ENCODE results near the gene TMEM119. TPM values are rescaled to one million over a fixed set of nuclear protein-coding genes. Genes with fewer than 3 reads are reported as not detected.
A peak's percentile ranks its signal among the peaks of the same experiment; 100 is the strongest.

TMEM119 gene
- polyA plus RNA-seq, 1 donor = 14.6 TPM

GRCh38 chr12:108599948-108600701 lies 2.2 kb upstream of the TMEM119 start:
- WGBS (ENCODE audit: insufficient coverage, low lambda C conversion rate) = 40% methylated on average over 1 of the region's 10 CpGs
- Histone ChIP-seq H3K27me3 (ENCODE audit: control insufficient read depth, insufficient read depth, low read length) (no peaks in the 10 kb centered on the region), H3K9me3 (ENCODE audit: control insufficient read depth, low read depth, low read length) (no peaks in the 10 kb centered on the region), H3K4me1 (ENCODE audit: control insufficient read depth, insufficient read depth, low read length) (no peaks in the 10 kb centered on the region), H3K27ac (ENCODE audit: low read length) (no peak overlapping the region), H3K4me3 (ENCODE audit: low read length) (no peak overlapping the region), H3K36me3 (ENCODE audit: control insufficient read depth, insufficient read depth, low read length) (no peaks in the 10 kb centered on the region)
- DNase-seq = no peak

DNA sequence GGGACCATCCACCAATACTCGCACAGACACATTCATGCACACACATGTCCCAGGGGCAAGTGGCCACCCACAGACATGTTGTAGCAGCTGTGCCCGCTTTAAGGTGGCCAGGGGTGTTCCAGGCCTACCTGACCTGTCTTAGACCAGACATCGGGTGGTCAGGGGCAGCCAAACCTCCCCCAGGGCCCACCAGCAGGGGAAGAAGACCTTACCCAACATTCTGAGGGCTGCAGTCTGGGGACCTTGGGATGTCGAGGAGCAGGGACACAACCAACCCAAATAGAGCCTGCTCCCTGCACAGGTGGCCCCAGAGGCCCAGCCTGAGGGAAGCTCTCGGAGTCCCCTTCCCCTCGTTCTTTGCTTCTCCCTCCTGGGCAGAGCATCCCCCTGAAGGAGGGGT lies 1.7 kb upstream of the TMEM119 start:
- Histone ChIP-seq H3K9me3 (ENCODE audit: control insufficient read depth, low read depth, low read length) (no peaks in the 10 kb centered on the region), H3K27ac (ENCODE audit: low read length) (no peak overlapping the region)
- no peak for DNase-seq

DNA sequence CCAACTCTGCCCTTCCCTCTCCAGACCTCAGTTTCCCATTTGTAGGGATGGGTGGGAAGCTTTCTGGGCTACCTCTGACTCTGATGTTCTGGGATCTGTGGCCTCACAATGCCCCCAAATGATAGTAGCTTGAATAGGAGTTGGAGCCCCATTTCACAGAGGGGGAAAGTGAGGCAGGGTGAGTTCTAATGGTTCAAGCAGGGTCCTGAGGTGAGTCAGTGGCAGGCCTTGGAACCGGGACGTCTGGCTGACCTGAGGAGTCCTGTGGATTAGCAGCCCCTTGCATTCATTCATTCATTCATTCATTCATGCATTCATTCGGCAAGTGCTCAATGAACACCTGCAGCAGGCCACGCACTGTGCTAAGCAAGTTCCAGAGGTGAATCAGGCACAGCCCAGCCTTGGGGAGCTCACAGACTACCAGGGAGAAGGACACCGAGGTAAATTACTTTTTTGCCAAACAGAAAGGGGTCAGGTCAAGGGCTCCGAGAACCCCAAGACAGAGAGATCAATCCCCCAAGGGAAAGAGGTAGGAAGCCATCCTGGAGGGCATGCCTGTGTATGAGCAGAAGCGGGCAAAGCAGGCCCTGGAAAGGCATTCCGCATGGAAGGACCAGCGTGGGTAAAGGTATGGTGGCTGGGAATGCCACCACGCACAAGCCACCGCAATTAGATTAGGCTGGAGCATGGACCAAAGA lies 818 bp upstream of the TMEM119 start:
- no peaks in the 10 kb centered on the region for H3K27me3 ChIP-seq (ENCODE audit: control insufficient read depth, insufficient read depth, low read length)
- H3K4me1 ChIP-seq (ENCODE audit: control insufficient read depth, insufficient read depth, low read length) = no peaks in the 10 kb centered on the region
- H3K27ac ChIP-seq (ENCODE audit: low read length) = peak overlapping the region; percentile 2
- no peak overlapping the region for H3K4me3 ChIP-seq (ENCODE audit: low read length)
- no peaks in the 10 kb centered on the region for H3K9me3 ChIP-seq (ENCODE audit: control insufficient read depth, low read depth, low read length)
- no peak for DNase-seq
- no peaks in the 10 kb centered on the region for H3K36me3 ChIP-seq (ENCODE audit: control insufficient read depth, insufficient read depth, low read length)
- no CpG with 5 or more reads among the region's 11 CpGs for WGBS (ENCODE audit: insufficient coverage, low lambda C conversion rate)

More for the DNA sequence above, 1.7 kb upstream of the TMEM119 start:
- Histone ChIP-seq H3K4me3 (ENCODE audit: low read length) (no peak overlapping the region), H3K27me3 (ENCODE audit: control insufficient read depth, insufficient read depth, low read length) (no peaks in the 10 kb centered on the region), H3K4me1 (ENCODE audit: control insufficient read depth, insufficient read depth, low read length) (no peaks in the 10 kb centered on the region), H3K36me3 (ENCODE audit: control insufficient read depth, insufficient read depth, low read length) (no peaks in the 10 kb centered on the region)
- no CpG with 5 or more reads among the region's 6 CpGs for WGBS (ENCODE audit: insufficient coverage, low lambda C conversion rate)

- DNase-seq = no peak
- Histone ChIP-seq H3K9me3 (ENCODE audit: control insufficient read depth, low read depth, low read length) (no peaks in the 10 kb centered on the region), H3K4me3 (ENCODE audit: low read length) (peak overlapping the region; percentile 39), H3K27ac (ENCODE audit: low read length) (no peak overlapping the region), H3K4me1 (ENCODE audit: control insufficient read depth, insufficient read depth, low read length) (no peaks in the 10 kb centered on the region), H3K36me3 (ENCODE audit: control insufficient read depth, insufficient read depth, low read length) (no peaks in the 10 kb centered on the region), H3K27me3 (ENCODE audit: control insufficient read depth, insufficient read depth, low read length) (no peaks in the 10 kb centered on the region)
- WGBS (ENCODE audit: insufficient coverage, low lambda C conversion rate) = no CpG with 5 or more reads among the region's 10 CpGs
Observed at GRCh38 chr12:108596854-108597558, 878 bp downstream of the TMEM119 start.

GRCh38 chr12:108595711-108596647 lies 1.9 kb downstream of the TMEM119 start:
- no peaks in the 10 kb centered on the region for H3K4me1 ChIP-seq (ENCODE audit: control insufficient read depth, insufficient read depth, low read length)
- no peaks in the 10 kb centered on the region for H3K27me3 ChIP-seq (ENCODE audit: control insufficient read depth, insufficient read depth, low read length)
- DNase-seq = no peak
- H3K9me3 ChIP-seq (ENCODE audit: control insufficient read depth, low read depth, low read length) = no peaks in the 10 kb centered on the region
- no peak overlapping the region for H3K27ac ChIP-seq (ENCODE audit: low read length)
- no CpG with 5 or more reads among the region's 17 CpGs for WGBS (ENCODE audit: insufficient coverage, low lambda C conversion rate)
- H3K4me3 ChIP-seq (ENCODE audit: low read length) = peak overlapping the region; percentile 39
- H3K36me3 ChIP-seq (ENCODE audit: control insufficient read depth, insufficient read depth, low read length) = no peaks in the 10 kb centered on the region

- H3K4me3 ChIP-seq (ENCODE audit: low read length) = no peak overlapping the region
- no peaks in the 10 kb centered on the region for H3K9me3 ChIP-seq (ENCODE audit: control insufficient read depth, low read depth, low read length)
- no CpG with 5 or more reads among the region's 7 CpGs for WGBS (ENCODE audit: insufficient coverage, low lambda C conversion rate)
- H3K27me3 ChIP-seq (ENCODE audit: control insufficient read depth, insufficient read depth, low read length) = no peaks in the 10 kb centered on the region
- DNase-seq = no peak
- no peaks in the 10 kb centered on the region for H3K36me3 ChIP-seq (ENCODE audit: control insufficient read depth, insufficient read depth, low read length)
- H3K27ac ChIP-seq (ENCODE audit: low read length) = no peak overlapping the region
- no peaks in the 10 kb centered on the region for H3K4me1 ChIP-seq (ENCODE audit: control insufficient read depth, insufficient read depth, low read length)
Observed at GRCh38 chr12:108594960-108595710, 2.7 kb downstream of the TMEM119 start.

- 96% methylated on average over 6 of the region's 10 CpGs for WGBS (ENCODE audit: insufficient coverage, low lambda C conversion rate)
- Histone ChIP-seq H3K36me3 (ENCODE audit: control insufficient read depth, insufficient read depth, low read length) (no peaks in the 10 kb centered on the region), H3K4me1 (ENCODE audit: control insufficient read depth, insufficient read depth, low read length) (no peaks in the 10 kb centered on the region), H3K4me3 (ENCODE audit: low read length) (no peak overlapping the region), H3K27me3 (ENCODE audit: control insufficient read depth, insufficient read depth, low read length) (no peaks in the 10 kb centered on the region), H3K9me3 (ENCODE audit: control insufficient read depth, low read depth, low read length) (no peaks in the 10 kb centered on the region), H3K27ac (ENCODE audit: low read length) (no peak overlapping the region)
- DNase-seq = no peak
Observed at GRCh38 chr12:108594323-108594903, 3.5 kb downstream of the TMEM119 start.

GRCh38 chr12:108592033-108592909 lies 5.6 kb downstream of the TMEM119 start:
- Histone ChIP-seq H3K27ac (ENCODE audit: low read length) (no peak overlapping the region), H3K27me3 (ENCODE audit: control insufficient read depth, insufficient read depth, low read length) (no peaks in the 10 kb centered on the region), H3K4me1 (ENCODE audit: control insufficient read depth, insufficient read depth, low read length) (no peaks in the 10 kb centered on the region), H3K36me3 (ENCODE audit: control insufficient read depth, insufficient read depth, low read length) (no peaks in the 10 kb centered on the region), H3K9me3 (ENCODE audit: control insufficient read depth, low read depth, low read length) (no peaks in the 10 kb centered on the region), H3K4me3 (ENCODE audit: low read length) (no peak overlapping the region)
- no peak for DNase-seq
- WGBS (ENCODE audit: insufficient coverage, low lambda C conversion rate) = 80% methylated on average over 2 of the region's 25 CpGs

Measured in large intestine (tissue), 3 donors.